Kidney (tissue), 14 donors: ENCODE data around the gene CALML5. TPM values are rescaled to one million over a fixed set of nuclear protein-coding genes. Genes with fewer than 3 reads are reported as not detected.

ENCODE experiments used
- DNase-seq, 5 donors: peaks; one replicate each; pipeline ENCODE4 v3.0.0-alpha.2; 2013 to 2020
- FAIRE-seq: peaks from 2 replicates; lab custom pipeline; 2012; peaks lifted over from hg19 to GRCh38; lab: Jason Lieb, UNC
- H3K27ac ChIP-seq, 2 donors: one replicate each; pipeline ENCODE4 v1.7.0; 2013; ENCODE audit warnings: low read depth in 2 of 2, low read length in 2 of 2, inconsistent platforms in 1 of 2
- H3K27me3 ChIP-seq: one replicate; pipeline ENCODE4 v1.7.1; 2013; ENCODE audit warnings: low read length, inconsistent platforms; ENCODE audit not compliant: control insufficient read depth, insufficient read depth
- H3K36me3 ChIP-seq, 3 donors: one replicate each; pipeline versions ENCODE4 v1.7.0 to v1.7.1; 2013; ENCODE audit warnings: low read length in 3 of 3, control low read depth in 1 of 3, inconsistent platforms in 1 of 3; ENCODE audit not compliant: insufficient read depth in 3 of 3, control insufficient read depth in 2 of 3
- H3K4me1 ChIP-seq, 3 donors: one replicate each; pipeline versions ENCODE4 v1.7.0 to v1.7.1; 2013; ENCODE audit warnings: low read length in 3 of 3, inconsistent platforms in 1 of 3, low read depth in 1 of 3; ENCODE audit not compliant: control insufficient read depth in 2 of 3, insufficient read depth in 2 of 3
- H3K4me3 ChIP-seq, 3 donors: one replicate each; pipeline versions ENCODE4 v1.7.0 to v1.8.1; 2013; ENCODE audit warnings: low read length in 3 of 3, control low read depth in 1 of 3, inconsistent platforms in 1 of 3
- H3K9ac ChIP-seq, 3 donors: one replicate each; pipeline versions ENCODE4 v1.7.0 to v1.7.1; 2013; ENCODE audit warnings: low read length in 3 of 3, control low read depth in 1 of 3, inconsistent platforms in 1 of 3
- H3K9me3 ChIP-seq, 3 donors: one replicate each; pipeline versions ENCODE4 v1.7.0 to v1.7.1; 2013; ENCODE audit warnings: low read length in 3 of 3, control low read depth in 1 of 3, inconsistent platforms in 1 of 3; ENCODE audit not compliant: control insufficient read depth in 2 of 3, insufficient read depth in 1 of 3
- CTCF ChIP-seq: IDR thresholded peaks from 3 replicates; pipeline ENCODE4 v1.5.1; 2012; ENCODE audit warnings: mild to moderate bottlenecking, moderate library complexity, borderline replicate concordance; ENCODE audit not compliant: insufficient read depth; ENCODE audit errors: extremely low read depth
- intact Hi-C: fragments of 100-400 bp; cut with DNase I; formaldehyde crosslinking; loops from one replicate; pipeline ENCODE4 v1.11.1; 2022
- polyA plus RNA-seq: library from polyadenylated mRNA; stranded (reverse); fragments of 350-450 nt; fragmentation: Illumina TruSeq; extraction: RNeasy Lipid Tissue Mini Kit (QIAGEN cat#74804); gene quantifications from one replicate; pipeline ENCODE4 v1.2.3, GENCODE V29; 2014; ENCODE audit warnings: low read depth, low replicate concordance; ENCODE audit not compliant: insufficient read depth
- total RNA-seq: library from RNA; stranded (reverse); fragmentation: NEBNext Ultra II Directional; extraction: Animal tissue kit (Norgen Biotek cat#: 25700); gene quantifications from one replicate; pipeline ENCODE4 v1.2.1, GENCODE V29; 2021
- donor health status: control.
- donor health status: control.
- donor health status: control.
- donor health status: control.
- donor health status: control.
- donor health status: DM: yes; HTN: yes; CAD: no.
- donor health status: Normal renal cell carcinoma (clear cell type).

Gene CALML5
- total and polyA plus RNA-seq, 2 donors from 2014 or later: not detected

GRCh38 chr10:5449823-5450222, 49.5 kb downstream of the CALML5 start:
- FAIRE-seq (no peak), DNase-seq (peak in 4 of 5 donors; percentile 52 to 80 (median 70))
- Histone ChIP-seq H3K4me1 (peaks cover 0 to 7% (median 0%) of the 10 kb centered on the region in 3 donors), H3K4me3 (peak overlapping the region; percentile 37 to 99 (median 89)), H3K9ac (peak overlapping the region; percentile 21 to 46 (median 43)), H3K27ac (peak overlapping the region; percentile 33 to 73), H3K36me3 (peaks cover 7 to 27% (median 19%) of the 10 kb centered on the region in 3 donors), H3K9me3 (no peaks in the 10 kb centered on the region), H3K27me3 (no peaks in the 10 kb centered on the region)
- intact Hi-C loops: loop anchor here (10.0 kb wide), 1 partner anchor 425 kb away; no protein-coding TSS in a partner anchor
- peak; percentile 6 for TF ChIP-seq CTCF

DNA sequence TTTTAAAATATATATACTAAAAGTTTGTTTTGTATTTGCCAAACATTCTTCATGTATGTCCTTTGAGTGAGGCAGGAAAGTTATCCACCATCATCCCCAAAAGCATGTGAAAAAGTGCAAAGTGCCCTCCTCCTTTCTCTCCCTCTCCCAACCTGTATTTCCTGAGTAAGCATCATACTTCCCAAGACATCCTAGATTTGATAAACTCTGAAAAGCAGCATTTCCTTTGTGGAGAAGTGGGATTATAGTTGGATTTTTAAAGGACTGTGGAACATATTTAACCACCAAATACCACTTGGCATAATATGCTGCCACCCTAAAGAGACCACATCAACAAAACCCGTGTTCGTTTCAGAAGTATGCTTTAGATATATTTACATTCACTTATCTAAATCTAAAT, 50.1 kb downstream of the CALML5 start:
- H3K9me3 ChIP-seq: no peaks in the 10 kb centered on the region
- H3K4me1 ChIP-seq: peaks cover 0 to 7% (median 0%) of the 10 kb centered on the region in 3 donors
- intact Hi-C loops: loop anchor here (10.0 kb wide), 1 partner anchor 426 kb away; no protein-coding TSS in a partner anchor
- peak overlapping the region; percentile 89 to 99 (median 93) for H3K4me3 ChIP-seq
- peaks cover 4 to 21% (median 16%) of the 10 kb centered on the region in 3 donors for H3K36me3 ChIP-seq
- DNase-seq (no peak), FAIRE-seq (no peak)
- no peak for TF ChIP-seq CTCF
- H3K27ac ChIP-seq: peak overlapping the region; percentile 53 to 85
- peak overlapping the region; percentile 43 to 68 (median 58) for H3K9ac ChIP-seq
- no peaks in the 10 kb centered on the region for H3K27me3 ChIP-seq

Other genes starting within 250 kb of the CALML5 start
- gene UCN3, start 134.6 kb downstream of the CALML5 start, total RNA-seq: not detected
- gene UCN3, start 134.6 kb downstream of the CALML5 start, polyA plus RNA-seq: 1.4 TPM
- gene TUBAL3, start 94.7 kb downstream of the CALML5 start, total RNA-seq: 0.44 TPM
- gene TUBAL3, start 94.7 kb downstream of the CALML5 start, polyA plus RNA-seq: 10.8 TPM
- gene NET1, start 87.0 kb downstream of the CALML5 start, total RNA-seq: 86.5 TPM
- 35.9 TPM for gene NET1, start 87.0 kb downstream of the CALML5 start, polyA plus RNA-seq
- not detected for gene CALML3, start 25.4 kb upstream of the CALML5 start, total RNA-seq
- 15.9 TPM for gene CALML3, start 25.4 kb upstream of the CALML5 start, polyA plus RNA-seq
- 47.7 TPM for gene ASB13, start 167.0 kb upstream of the CALML5 start, total RNA-seq
- 95.1 TPM for gene ASB13, start 167.0 kb upstream of the CALML5 start, polyA plus RNA-seq
- 58.8 TPM for gene TASOR2, start 185.3 kb upstream of the CALML5 start, total RNA-seq
- gene TASOR2, start 185.3 kb upstream of the CALML5 start, polyA plus RNA-seq: 3.9 TPM